ENCODE measurements around the gene KCTD14. TPM values are rescaled to one million over a fixed set of nuclear protein-coding genes. Genes with fewer than 3 reads are reported as not detected.

KCTD14 gene
- total RNA-seq, 6 experiments from 2014 or later, result 0.17 to 1.5 (median 0.64) TPM

DNA sequence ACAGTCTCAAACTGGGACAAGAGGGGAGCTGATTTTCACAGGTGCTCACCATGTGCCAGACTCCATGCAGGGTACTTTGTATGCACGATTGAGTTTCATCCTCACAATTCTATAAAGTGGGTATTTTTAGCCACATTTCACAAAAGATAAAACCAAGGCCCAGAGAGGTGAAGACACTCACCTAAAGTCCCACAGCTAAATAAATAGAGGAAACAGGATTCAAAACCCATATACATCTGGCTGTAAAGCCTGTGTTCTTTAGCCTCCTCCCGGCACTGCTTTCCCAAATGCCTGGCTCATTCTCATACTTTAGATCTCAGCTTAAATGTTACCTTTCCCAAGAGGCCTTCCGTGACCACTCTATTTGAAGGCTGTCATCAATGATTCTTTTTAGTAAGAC, 13.2 kb upstream of the KCTD14 start:
- TF ChIP-seq, protein P1, sequence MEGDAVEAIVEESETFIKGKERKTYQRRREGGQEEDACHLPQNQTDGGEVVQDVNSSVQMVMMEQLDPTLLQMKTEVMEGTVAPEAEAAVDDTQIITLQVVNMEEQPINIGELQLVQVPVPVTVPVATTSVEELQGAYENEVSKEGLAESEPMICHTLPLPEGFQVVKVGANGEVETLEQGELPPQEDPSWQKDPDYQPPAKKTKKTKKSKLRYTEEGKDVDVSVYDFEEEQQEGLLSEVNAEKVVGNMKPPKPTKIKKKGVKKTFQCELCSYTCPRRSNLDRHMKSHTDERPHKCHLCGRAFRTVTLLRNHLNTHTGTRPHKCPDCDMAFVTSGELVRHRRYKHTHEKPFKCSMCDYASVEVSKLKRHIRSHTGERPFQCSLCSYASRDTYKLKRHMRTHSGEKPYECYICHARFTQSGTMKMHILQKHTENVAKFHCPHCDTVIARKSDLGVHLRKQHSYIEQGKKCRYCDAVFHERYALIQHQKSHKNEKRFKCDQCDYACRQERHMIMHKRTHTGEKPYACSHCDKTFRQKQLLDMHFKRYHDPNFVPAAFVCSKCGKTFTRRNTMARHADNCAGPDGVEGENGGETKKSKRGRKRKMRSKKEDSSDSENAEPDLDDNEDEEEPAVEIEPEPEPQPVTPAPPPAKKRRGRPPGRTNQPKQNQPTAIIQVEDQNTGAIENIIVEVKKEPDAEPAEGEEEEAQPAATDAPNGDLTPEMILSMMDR (IDR thresholded peaks at IDR 0.05), result no peak
- no peaks in the 10 kb centered on the region for H3K36me3 Mint-ChIP-seq (ENCODE audit: low read depth)
- H3K27me3 Mint-ChIP-seq (ENCODE audit: insufficient read depth), result peaks cover 2% of the 10 kb centered on the region; the same call in 1 of the 2 replicates
- H3K9me3 Mint-ChIP-seq, result no peaks in the 10 kb centered on the region
- no peak for DNase-seq
- H3K4me3 Mint-ChIP-seq, result no peak overlapping the region
- peaks cover 35% of the 10 kb centered on the region for H3K4me1 Mint-ChIP-seq (ENCODE audit: low read depth)
- H3K27ac Mint-ChIP-seq, result no peak overlapping the region

DNA sequence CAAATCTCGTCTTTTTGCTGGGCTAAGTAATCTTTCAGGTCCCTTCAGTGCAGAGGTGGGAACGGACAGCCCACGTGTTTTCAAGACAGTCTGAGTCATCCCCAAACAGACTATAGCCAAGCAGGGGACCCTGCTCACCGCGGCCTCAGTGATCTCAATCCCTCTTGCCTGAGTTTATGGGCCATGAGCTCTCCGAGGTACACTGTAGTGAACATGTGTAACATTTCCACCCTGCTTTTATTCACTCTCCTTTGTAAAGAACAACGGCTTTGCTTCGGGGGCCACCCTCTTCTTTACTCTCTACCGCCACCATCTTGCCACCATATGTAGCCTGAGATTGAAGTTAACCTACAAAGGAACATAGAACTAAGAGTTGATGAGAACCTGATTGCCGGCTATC, 11.5 kb upstream of the KCTD14 start:
- no peak for DNase-seq
- Mint-ChIP-seq H3K9me3 (no peaks in the 10 kb centered on the region), H3K36me3 (ENCODE audit: low read depth) (no peaks in the 10 kb centered on the region), H3K27me3 (ENCODE audit: insufficient read depth) (peaks cover 2% of the 10 kb centered on the region; the same call in 1 of the 2 replicates), H3K4me3 (no peak overlapping the region), H3K4me1 (ENCODE audit: low read depth) (peaks cover 28% of the 10 kb centered on the region), H3K27ac (no peak overlapping the region)
- TF ChIP-seq, protein P1 (IDR thresholded peaks at IDR 0.05), result 0 out of 2 replicates have a peak, but pooled peaks have one; percentile 14

DNA sequence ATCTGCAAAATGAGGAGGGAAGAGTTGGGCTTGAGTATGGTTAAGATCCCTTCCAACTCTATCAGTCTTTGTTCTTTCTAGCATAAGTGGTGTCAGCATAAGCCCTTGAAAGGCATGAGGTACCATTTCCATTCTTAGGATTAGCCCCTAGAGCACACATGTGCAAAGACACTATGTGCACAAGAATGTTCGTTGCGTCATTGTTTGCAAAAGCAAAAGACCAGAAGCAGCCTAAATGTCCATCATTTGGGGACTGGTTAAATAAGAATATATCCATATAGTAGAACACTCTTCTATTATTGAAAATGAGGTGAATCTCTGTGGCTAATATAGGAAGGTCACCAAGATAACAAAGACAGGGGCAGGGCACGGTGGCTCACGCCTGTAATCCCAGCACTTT, 10.0 kb upstream of the KCTD14 start:
- Mint-ChIP-seq H3K4me1 (ENCODE audit: low read depth) (peaks cover 25% of the 10 kb centered on the region), H3K27me3 (ENCODE audit: insufficient read depth) (peaks cover 2% of the 10 kb centered on the region; the same call in 1 of the 2 replicates), H3K9me3 (no peaks in the 10 kb centered on the region), H3K36me3 (ENCODE audit: low read depth) (no peaks in the 10 kb centered on the region), H3K4me3 (no peak overlapping the region), H3K27ac (no peak overlapping the region)
- TF ChIP-seq, protein P1 (IDR thresholded peaks at IDR 0.05), result no peak
- DNase-seq, result no peak

DNA sequence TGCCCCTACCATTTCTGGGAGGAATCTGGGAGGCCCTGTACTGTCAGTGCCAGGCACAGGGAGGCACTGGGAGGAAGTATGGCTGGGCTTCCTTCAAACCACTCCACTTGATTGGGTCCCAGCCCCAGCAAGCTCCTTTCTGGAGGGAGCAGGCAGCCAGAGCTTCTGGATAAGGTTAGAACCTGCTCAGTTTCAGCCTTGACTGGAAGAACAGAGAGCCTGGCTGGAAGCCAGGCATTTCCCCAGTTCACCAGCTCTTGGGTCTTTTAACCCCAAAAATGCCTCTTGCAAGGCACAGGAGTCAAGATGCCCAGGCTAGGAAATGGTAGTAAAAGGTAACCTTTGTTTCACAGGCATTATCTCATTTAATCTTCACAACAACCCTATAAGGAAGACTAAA, 9.0 kb upstream of the KCTD14 start:
- no peak overlapping the region for H3K27ac Mint-ChIP-seq
- no peak for DNase-seq
- TF ChIP-seq, protein P1 (IDR thresholded peaks at IDR 0.05), result no peak
- H3K36me3 Mint-ChIP-seq (ENCODE audit: low read depth), result no peaks in the 10 kb centered on the region
- no peak overlapping the region for H3K4me3 Mint-ChIP-seq
- H3K9me3 Mint-ChIP-seq, result no peaks in the 10 kb centered on the region
- H3K4me1 Mint-ChIP-seq (ENCODE audit: low read depth), result peaks cover 21% of the 10 kb centered on the region
- peaks cover 2% of the 10 kb centered on the region; the same call in 1 of the 2 replicates for H3K27me3 Mint-ChIP-seq (ENCODE audit: insufficient read depth)

DNA sequence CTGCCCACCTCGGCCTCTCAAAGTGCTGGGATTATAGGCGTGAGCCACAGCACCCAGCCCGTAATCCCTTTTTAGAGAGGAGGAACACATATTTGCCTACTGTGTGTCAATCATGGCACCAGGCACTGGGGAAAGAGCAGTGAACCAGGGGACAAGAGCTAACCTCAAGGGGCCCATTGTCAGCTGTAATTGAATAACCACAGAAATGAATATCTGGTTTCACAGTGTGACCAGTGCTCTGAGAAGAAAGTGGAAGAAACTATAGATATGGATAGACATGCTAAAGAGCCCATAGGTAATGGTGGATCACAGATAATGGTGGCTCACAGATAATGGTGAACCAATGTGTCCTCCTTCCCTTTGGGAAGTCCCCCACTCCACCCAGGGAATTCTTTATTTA, 8.6 kb upstream of the KCTD14 start:
- peaks cover 2% of the 10 kb centered on the region; the same call in 1 of the 2 replicates for H3K27me3 Mint-ChIP-seq (ENCODE audit: insufficient read depth)
- peaks cover 16% of the 10 kb centered on the region for H3K4me1 Mint-ChIP-seq (ENCODE audit: low read depth)
- no peaks in the 10 kb centered on the region for H3K36me3 Mint-ChIP-seq (ENCODE audit: low read depth)
- H3K9me3 Mint-ChIP-seq, result no peaks in the 10 kb centered on the region
- no peak overlapping the region for H3K4me3 Mint-ChIP-seq
- no peak for DNase-seq
- H3K27ac Mint-ChIP-seq, result no peak overlapping the region
- TF ChIP-seq, protein P1 (IDR thresholded peaks at IDR 0.05), result no peak
